Spleen (tissue), 7 donors: ENCODE results near the gene UBAP2.

Experiments
- CTCF ChIP-seq, 11 experiments: fragments of 200-600 bp in 7 of 11; fragments of 450-650 bp in 4 of 11; sonication (generic) in 4 of 11; IDR thresholded peaks in 8 of 11; conservative IDR thresholded peaks in 3 of 11; 1 replicate in 7 of 11; 2 replicates in 4 of 11; pipeline versions ENCODE4 v1.4.0 to v1.8.0; 2016 to 2021; ENCODE audit warnings: antibody characterized with exemption in 11 of 11, inconsistent platforms in 4 of 11, mild to moderate bottlenecking in 1 of 11
- POLR2A ChIP-seq, 3 donors: fragments of 450-650 bp; IDR thresholded peaks; one replicate each; pipeline ENCODE4 v1.5.1; 2017; ENCODE audit warnings: antibody characterized with exemption in 3 of 3, mild to moderate bottlenecking in 1 of 3
- POLR2AphosphoS5 ChIP-seq, 3 donors: sonication (generic); formaldehyde crosslinking; IDR thresholded peaks; one replicate each; pipeline ENCODE4 v1.5.1; 2017; ENCODE audit warnings: antibody characterized with exemption in 3 of 3
- donor health status: DM: no; HTN: no; CAD: no; lungs with moderate emphysema.
- donor health status: DM: no; HTN: no; CAD: no.
- donor health status: DM: no; HTN: no; CAD: no.

- TF ChIP-seq POLR2AphosphoS5 (IDR thresholded peaks at IDR 0.05): no peak
- no peak for TF ChIP-seq CTCF (IDR thresholded peaks at IDR 0.05 in 8 of 11, conservative IDR thresholded peaks at IDR 0.05 in 3 of 11)
- TF ChIP-seq POLR2A (IDR thresholded peaks at IDR 0.05): no peak
These were observed 105.3 kb downstream of the UBAP2 start for GRCh38 chr9:33943389-33943788.
